MM.1S (cell line): Measurements from ENCODE around the gene CFAP61.

Source experiments
- DNase-seq: peaks from one replicate; pipeline ENCODE4 v3.0.0-alpha.2; 2015
- H2AFZ ChIP-seq: fragments of 300-600 bp; sonication (generic); 2 replicates; pipeline ENCODE4 v1.6.0; 2016; ENCODE audit warnings: antibody characterized with exemption, low read length
- H3F3A ChIP-seq: fragments of 300-600 bp; sonication (generic); 2 replicates; pipeline ENCODE4 v1.6.1; 2016; ENCODE audit warnings: mild to moderate bottlenecking, antibody characterized with exemption, low read length, moderate library complexity, mixed read lengths; ENCODE audit not compliant: insufficient read depth
- H3K27ac ChIP-seq: fragments of 300-600 bp; sonication (generic); 2 replicates; pipeline ENCODE4 v1.5.1; 2016; ENCODE audit warnings: mild to moderate bottlenecking, low read length
- H3K27me3 ChIP-seq: fragments of 300-600 bp; sonication (generic); replicated peaks from 2 replicates; pipeline ENCODE4 v1.6.0; 2016; ENCODE audit warnings: low read length; ENCODE audit not compliant: insufficient read depth
- H3K36me3 ChIP-seq: fragments of 300-600 bp; sonication (generic); replicated peaks from 2 replicates; pipeline ENCODE4 v1.6.1; 2016; ENCODE audit warnings: mild to moderate bottlenecking, low read length, mixed read lengths; ENCODE audit not compliant: insufficient read depth
- H3K4me1 ChIP-seq: fragments of 300-600 bp; sonication (generic); 2 replicates; pipeline ENCODE4 v1.6.1; 2016; ENCODE audit warnings: low read length, mixed read lengths
- H3K4me2 ChIP-seq: fragments of 300-600 bp; sonication (generic); 2 replicates; pipeline ENCODE4 v1.6.0; 2016; ENCODE audit warnings: low read depth, low read length
- H3K4me3 ChIP-seq: fragments of 300-600 bp; sonication (generic); 2 replicates; pipeline ENCODE4 v1.5.1; 2016; ENCODE audit warnings: low read length, mixed read lengths
- H3K79me2 ChIP-seq: fragments of 300-600 bp; sonication (generic); 2 replicates; pipeline ENCODE4 v1.6.1; 2016; ENCODE audit warnings: mixed run types, low read length, mixed read lengths
- H3K9ac ChIP-seq: fragments of 300-600 bp; sonication (generic); 2 replicates; pipeline ENCODE4 v1.6.1; 2016; ENCODE audit warnings: low read length, mixed read lengths
- H3K9me2 ChIP-seq: fragments of 300-600 bp; sonication (generic); replicated peaks from 2 replicates; pipeline ENCODE4 v1.6.1; 2016; ENCODE audit warnings: mild to moderate bottlenecking, low read length, mixed read lengths; ENCODE audit not compliant: insufficient read depth
- H3K9me3 ChIP-seq: fragments of 300-600 bp; sonication (generic); replicated peaks from 2 replicates; pipeline ENCODE4 v1.6.1; 2016; ENCODE audit warnings: mild to moderate bottlenecking, low read length, mixed read lengths; ENCODE audit not compliant: insufficient read depth
- H4K20me1 ChIP-seq: fragments of 300-600 bp; sonication (generic); 2 replicates; pipeline ENCODE4 v1.6.1; 2016; ENCODE audit warnings: mild to moderate bottlenecking, low read length, moderate library complexity, mixed read lengths; ENCODE audit not compliant: insufficient read depth
- EZH2 ChIP-seq: fragments of 300-600 bp; sonication (generic); optimal IDR thresholded peaks from 2 replicates; pipeline ENCODE3; 2017; ENCODE audit warnings: low read depth, mild to moderate bottlenecking, antibody characterized with exemption, low read length, mixed read lengths
- EZH2phosphoT487 ChIP-seq: fragments of 300-600 bp; sonication (generic); IDR thresholded peaks from 2 replicates; pipeline ENCODE4 v1.6.1; 2018; ENCODE audit warnings: antibody characterized with exemption, low read length
- TF ChIP-seq, protein P1 (sequence below): fragments of 300-600 bp; sonication (generic); IDR thresholded peaks from 2 replicates; pipeline ENCODE4 v1.5.1; 2016; ENCODE audit warnings: antibody characterized with exemption, low read length, mixed read lengths

CFAP61 gene

DNA sequence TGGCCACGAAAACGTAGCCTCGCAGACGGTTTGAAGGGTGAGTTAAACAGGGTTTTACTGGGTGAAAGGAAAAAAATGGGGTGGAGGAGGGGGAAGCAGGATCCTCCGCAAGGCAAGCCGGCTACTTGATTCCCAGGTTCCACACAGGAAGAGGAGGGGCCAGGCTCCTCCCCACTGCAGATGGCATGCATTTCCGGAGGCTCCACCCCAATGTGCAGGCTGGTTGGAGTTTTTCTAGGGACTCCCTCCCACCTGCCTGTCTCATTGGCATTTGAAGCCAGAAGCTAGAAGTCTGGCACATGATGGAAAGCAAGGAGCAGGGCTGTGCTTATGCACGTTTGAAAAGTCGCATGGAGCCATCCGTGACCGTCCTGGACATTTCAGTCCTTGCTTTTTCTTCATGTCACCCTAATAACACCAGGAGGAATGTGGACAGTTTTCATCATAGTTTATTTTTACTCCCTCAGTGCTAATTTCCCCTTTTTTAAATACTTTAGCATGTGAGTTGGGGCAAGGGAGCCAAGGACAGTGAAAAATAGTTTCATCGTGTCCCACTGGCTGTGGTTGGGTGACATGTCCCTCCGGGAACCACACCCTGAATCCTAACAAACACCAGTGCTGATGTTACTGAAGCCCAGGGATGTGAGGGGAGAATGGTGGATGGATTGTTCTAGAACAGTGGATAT lies 215.5 kb downstream of the CFAP61 start:
- Histone ChIP-seq H3K9ac (no peak overlapping the region), H3K9me3 (no peaks in the 10 kb centered on the region), H3F3A (no peaks in the 10 kb centered on the region), H3K27ac (no peak overlapping the region), H3K79me2 (no peaks in the 10 kb centered on the region), H3K4me3 (no peak overlapping the region), H3K27me3 (no peaks in the 10 kb centered on the region), H3K4me1 (no peaks in the 10 kb centered on the region), H3K9me2 (no peaks in the 10 kb centered on the region), H2AFZ (no peak overlapping the region), H3K36me3 (no peaks in the 10 kb centered on the region), H3K4me2 (no peak overlapping the region), H4K20me1 (no peaks in the 10 kb centered on the region)
- TF ChIP-seq EZH2phosphoT487 (no peak), EZH2 (no peak)
- TF ChIP-seq, protein P1, sequence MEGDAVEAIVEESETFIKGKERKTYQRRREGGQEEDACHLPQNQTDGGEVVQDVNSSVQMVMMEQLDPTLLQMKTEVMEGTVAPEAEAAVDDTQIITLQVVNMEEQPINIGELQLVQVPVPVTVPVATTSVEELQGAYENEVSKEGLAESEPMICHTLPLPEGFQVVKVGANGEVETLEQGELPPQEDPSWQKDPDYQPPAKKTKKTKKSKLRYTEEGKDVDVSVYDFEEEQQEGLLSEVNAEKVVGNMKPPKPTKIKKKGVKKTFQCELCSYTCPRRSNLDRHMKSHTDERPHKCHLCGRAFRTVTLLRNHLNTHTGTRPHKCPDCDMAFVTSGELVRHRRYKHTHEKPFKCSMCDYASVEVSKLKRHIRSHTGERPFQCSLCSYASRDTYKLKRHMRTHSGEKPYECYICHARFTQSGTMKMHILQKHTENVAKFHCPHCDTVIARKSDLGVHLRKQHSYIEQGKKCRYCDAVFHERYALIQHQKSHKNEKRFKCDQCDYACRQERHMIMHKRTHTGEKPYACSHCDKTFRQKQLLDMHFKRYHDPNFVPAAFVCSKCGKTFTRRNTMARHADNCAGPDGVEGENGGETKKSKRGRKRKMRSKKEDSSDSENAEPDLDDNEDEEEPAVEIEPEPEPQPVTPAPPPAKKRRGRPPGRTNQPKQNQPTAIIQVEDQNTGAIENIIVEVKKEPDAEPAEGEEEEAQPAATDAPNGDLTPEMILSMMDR: no peak
- no peak for DNase-seq

DNA sequence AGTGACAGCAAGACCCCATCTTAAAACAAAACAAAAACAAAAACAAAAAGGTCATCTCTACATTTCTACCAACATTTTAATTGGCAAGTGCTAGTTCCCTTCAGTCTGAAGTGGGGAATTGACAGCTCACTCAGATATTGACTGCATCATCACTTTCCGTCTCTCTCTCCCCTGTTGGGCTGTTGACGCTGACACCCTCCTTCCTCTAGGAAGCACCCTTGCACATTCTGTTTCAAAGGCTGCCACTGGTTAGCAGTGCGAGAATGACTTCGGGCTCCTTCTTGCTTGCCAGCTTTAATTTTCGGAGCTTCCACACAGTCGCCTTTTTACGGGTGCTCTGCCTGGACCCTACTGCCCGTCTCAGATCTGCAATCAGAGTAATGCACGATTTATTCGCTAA lies 218.9 kb downstream of the CFAP61 start:
- Histone ChIP-seq H3K79me2 (no peaks in the 10 kb centered on the region), H3K4me2 (no peak overlapping the region), H4K20me1 (no peaks in the 10 kb centered on the region), H3K4me3 (no peak overlapping the region), H3F3A (no peaks in the 10 kb centered on the region), H3K27me3 (no peaks in the 10 kb centered on the region), H3K4me1 (no peaks in the 10 kb centered on the region), H3K9me2 (no peaks in the 10 kb centered on the region), H3K9me3 (no peaks in the 10 kb centered on the region), H3K36me3 (no peaks in the 10 kb centered on the region), H3K9ac (no peak overlapping the region), H3K27ac (no peak overlapping the region), H2AFZ (no peak overlapping the region)
- TF ChIP-seq, protein P1: no peak
- TF ChIP-seq EZH2phosphoT487 (no peak), EZH2 (no peak)
- no peak for DNase-seq

DNA sequence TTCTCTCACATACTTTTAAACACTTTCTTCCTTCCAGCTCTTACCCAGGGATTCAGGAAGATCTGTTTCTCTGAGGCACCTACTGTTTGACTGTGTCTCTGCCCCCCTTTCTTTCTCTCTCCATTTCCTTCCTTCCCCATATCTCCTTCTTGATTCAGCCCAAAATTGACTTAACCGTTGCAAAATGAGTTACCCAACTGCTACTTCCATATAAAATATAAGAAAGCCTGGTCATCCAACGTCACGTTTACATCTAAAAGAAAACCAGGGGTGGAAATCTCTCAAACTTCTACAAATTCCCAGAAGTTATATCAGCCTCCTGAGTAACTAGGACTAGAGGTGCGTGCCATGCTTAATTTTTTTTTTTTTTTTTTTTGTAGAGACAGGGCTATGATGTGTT lies 220.4 kb downstream of the CFAP61 start:
- no peak overlapping the region for H3K9ac ChIP-seq
- no peak overlapping the region for H3K27ac ChIP-seq
- H3F3A ChIP-seq: no peaks in the 10 kb centered on the region
- H3K4me2 ChIP-seq: no peak overlapping the region
- no peaks in the 10 kb centered on the region for H3K79me2 ChIP-seq
- no peaks in the 10 kb centered on the region for H3K9me2 ChIP-seq
- TF ChIP-seq EZH2 (no peak), EZH2phosphoT487 (no peak)
- TF ChIP-seq, protein P1: no peak
- no peaks in the 10 kb centered on the region for H3K27me3 ChIP-seq
- no peaks in the 10 kb centered on the region for H4K20me1 ChIP-seq
- H3K36me3 ChIP-seq: no peaks in the 10 kb centered on the region
- no peak overlapping the region for H2AFZ ChIP-seq
- no peaks in the 10 kb centered on the region for H3K4me1 ChIP-seq
- H3K9me3 ChIP-seq: no peaks in the 10 kb centered on the region
- no peak overlapping the region for H3K4me3 ChIP-seq
- no peak for DNase-seq
